Ishikawa (cell line): ENCODE measurements around the gene TTC9.

Experiments
- CREB1 ChIP-seq: IDR thresholded peaks from 2 replicates; pipeline ENCODE4 v1.6.1; 2012; ENCODE audit warnings: low read depth
- EGR1 ChIP-seq: IDR thresholded peaks from 2 replicates; pipeline ENCODE4 v1.6.1; 2012
- EP300 ChIP-seq: IDR thresholded peaks from 2 replicates; pipeline ENCODE4 v1.6.1; 2012; ENCODE audit warnings: borderline replicate concordance
- MAX ChIP-seq: IDR thresholded peaks from 2 replicates; pipeline ENCODE4 v1.6.1; 2012
- TCF12 ChIP-seq: IDR thresholded peaks from 2 replicates; pipeline ENCODE4 v1.6.1; 2012; ENCODE audit warnings: low read depth
- TEAD4 ChIP-seq: IDR thresholded peaks from 2 replicates; pipeline ENCODE4 v1.6.1; 2012
- USF1 ChIP-seq: IDR thresholded peaks from 2 replicates; pipeline ENCODE4 v1.6.1; 2012
- TF ChIP-seq, protein P1 (sequence below): IDR thresholded peaks from 2 replicates; pipeline ENCODE4 v1.6.1; 2012; ENCODE audit warnings: low read depth, mild to moderate bottlenecking

- TF ChIP-seq TEAD4, result peak; percentile 56
- TF ChIP-seq, protein P1, sequence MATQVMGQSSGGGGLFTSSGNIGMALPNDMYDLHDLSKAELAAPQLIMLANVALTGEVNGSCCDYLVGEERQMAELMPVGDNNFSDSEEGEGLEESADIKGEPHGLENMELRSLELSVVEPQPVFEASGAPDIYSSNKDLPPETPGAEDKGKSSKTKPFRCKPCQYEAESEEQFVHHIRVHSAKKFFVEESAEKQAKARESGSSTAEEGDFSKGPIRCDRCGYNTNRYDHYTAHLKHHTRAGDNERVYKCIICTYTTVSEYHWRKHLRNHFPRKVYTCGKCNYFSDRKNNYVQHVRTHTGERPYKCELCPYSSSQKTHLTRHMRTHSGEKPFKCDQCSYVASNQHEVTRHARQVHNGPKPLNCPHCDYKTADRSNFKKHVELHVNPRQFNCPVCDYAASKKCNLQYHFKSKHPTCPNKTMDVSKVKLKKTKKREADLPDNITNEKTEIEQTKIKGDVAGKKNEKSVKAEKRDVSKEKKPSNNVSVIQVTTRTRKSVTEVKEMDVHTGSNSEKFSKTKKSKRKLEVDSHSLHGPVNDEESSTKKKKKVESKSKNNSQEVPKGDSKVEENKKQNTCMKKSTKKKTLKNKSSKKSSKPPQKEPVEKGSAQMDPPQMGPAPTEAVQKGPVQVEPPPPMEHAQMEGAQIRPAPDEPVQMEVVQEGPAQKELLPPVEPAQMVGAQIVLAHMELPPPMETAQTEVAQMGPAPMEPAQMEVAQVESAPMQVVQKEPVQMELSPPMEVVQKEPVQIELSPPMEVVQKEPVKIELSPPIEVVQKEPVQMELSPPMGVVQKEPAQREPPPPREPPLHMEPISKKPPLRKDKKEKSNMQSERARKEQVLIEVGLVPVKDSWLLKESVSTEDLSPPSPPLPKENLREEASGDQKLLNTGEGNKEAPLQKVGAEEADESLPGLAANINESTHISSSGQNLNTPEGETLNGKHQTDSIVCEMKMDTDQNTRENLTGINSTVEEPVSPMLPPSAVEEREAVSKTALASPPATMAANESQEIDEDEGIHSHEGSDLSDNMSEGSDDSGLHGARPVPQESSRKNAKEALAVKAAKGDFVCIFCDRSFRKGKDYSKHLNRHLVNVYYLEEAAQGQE, result no peak
- peak; percentile 35 for TF ChIP-seq EP300
- TF ChIP-seq TCF12, result no peak
- no peak for TF ChIP-seq MAX
- no peak for TF ChIP-seq CREB1
- TF ChIP-seq EGR1, result no peak
- TF ChIP-seq USF1, result no peak
Measured at GRCh38 chr14:70665448-70666360, 24.0 kb downstream of the TTC9 start.
